Hematopoietic multipotent progenitor cell treated with erythropoietin and hydrocortisone succinate and interleukin-3 and kit ligand, for 8 days (in vitro differentiated cells): ENCODE data around the gene KCNJ2.
A peak's percentile ranks its signal among the peaks of the same experiment; 100 is the strongest.

Source experiments
- DNase-seq: peaks from one replicate; pipeline ENCODE4 v3.0.0-alpha.2; 2015

Gene KCNJ2

GRCh38 chr17:70168977-70169708 lies at the start of gene KCNJ2:
TSS of gene KCNJ2 (plus strand) at chr17:70169532. CDS start at chr17:70175040, 5,508 bp downstream.
- peak; percentile 58 for DNase-seq

- DNase-seq = no peak
These were observed 49.8 kb upstream of the KCNJ2 start for GRCh38 chr17:70119545-70119944.

- no peak for DNase-seq
These were observed 49.3 kb upstream of the KCNJ2 start for GRCh38 chr17:70119983-70120382.

GRCh38 chr17:70120425-70120824 lies 48.9 kb upstream of the KCNJ2 start:
- no peak for DNase-seq

- no peak for DNase-seq
These were observed 48.2 kb upstream of the KCNJ2 start for GRCh38 chr17:70121126-70121525.

GRCh38 chr17:70123193-70123592 lies 46.1 kb upstream of the KCNJ2 start:
- no peak for DNase-seq

GRCh38 chr17:70124723-70125122 lies 44.6 kb upstream of the KCNJ2 start:
- DNase-seq = no peak

GRCh38 chr17:70127221-70127873 lies 42.0 kb upstream of the KCNJ2 start:
- DNase-seq = no peak

GRCh38 chr17:70128727-70129238 lies 40.5 kb upstream of the KCNJ2 start:
- no peak for DNase-seq

- DNase-seq = no peak
These were observed 39.0 kb upstream of the KCNJ2 start for GRCh38 chr17:70130289-70130688.

GRCh38 chr17:70132505-70132904 lies 36.8 kb upstream of the KCNJ2 start:
- DNase-seq = no peak

GRCh38 chr17:70134042-70134441 lies 35.3 kb upstream of the KCNJ2 start:
- DNase-seq = no peak

GRCh38 chr17:70134777-70135176 lies 34.6 kb upstream of the KCNJ2 start:
- no peak for DNase-seq

GRCh38 chr17:70136131-70136530 lies 33.2 kb upstream of the KCNJ2 start:
- no peak for DNase-seq

GRCh38 chr17:70137451-70138230 lies 31.7 kb upstream of the KCNJ2 start:
- no peak for DNase-seq

GRCh38 chr17:70138291-70138865 lies 31.0 kb upstream of the KCNJ2 start:
- DNase-seq = no peak

GRCh38 chr17:70139449-70139993 lies 29.8 kb upstream of the KCNJ2 start:
- DNase-seq = no peak

- peak; percentile 45 for DNase-seq
These were observed 25.0 kb upstream of the KCNJ2 start for GRCh38 chr17:70144260-70144846.

- no peak for DNase-seq
These were observed 16.1 kb upstream of the KCNJ2 start for GRCh38 chr17:70153210-70153609.

- no peak for DNase-seq
These were observed 12.2 kb upstream of the KCNJ2 start for GRCh38 chr17:70157151-70157550.

GRCh38 chr17:70158180-70158579 lies 11.2 kb upstream of the KCNJ2 start:
- DNase-seq = no peak

- no peak for DNase-seq
These were observed 10.7 kb upstream of the KCNJ2 start for GRCh38 chr17:70158591-70158990.

- DNase-seq = no peak
These were observed 9.4 kb upstream of the KCNJ2 start for GRCh38 chr17:70159980-70160379.
